Measurements from ENCODE around the gene ADH1B.
"Not testable (repeated sequence)": the region's sequence is repeated elsewhere in the genome, so short reads cannot be mapped to it uniquely, and the experiment has no call there.

ADH1B gene

GRCh38 chr4:99336553-99336952 is 15.4 kb upstream of the ADH1B start:
- ChIA-PET POLR2A (no interaction called here), CTCF (no interaction called here)
- TF ChIP-seq TARDBP (IDR thresholded peaks at IDR 0.05): no peak
- TF ChIP-seq FOXA1 (IDR thresholded peaks at IDR 0.05): no peak
- no peak for TF ChIP-seq HDGF (IDR thresholded peaks at IDR 0.05; ENCODE audit: borderline replicate concordance)
- TF ChIP-seq SUZ12 (IDR thresholded peaks at IDR 0.05): no peak
- no peak for TF ChIP-seq FOXM1 (IDR thresholded peaks at IDR 0.05; ENCODE audit: borderline replicate concordance)
- no peak for TF ChIP-seq ARNT (IDR thresholded peaks at IDR 0.05)
- TF ChIP-seq FOXK2 (IDR thresholded peaks at IDR 0.05): no peak
- no peak for TF ChIP-seq LEF1 (IDR thresholded peaks at IDR 0.05; ENCODE audit: borderline replicate concordance)
- TF ChIP-seq ZNF384 (IDR thresholded peaks at IDR 0.05): no peak
- DNase-seq (ENCODE audit: extremely low spot score): no peak

- TF ChIP-seq ZNF384 (IDR thresholded peaks at IDR 0.05) (no peak), CTBP1 (IDR thresholded peaks at IDR 0.05; ENCODE audit: borderline replicate concordance) (no peak), FOXA1 (IDR thresholded peaks at IDR 0.05) (no peak), PKNOX1 (IDR thresholded peaks at IDR 0.05) (no peak)
- ChIA-PET POLR2A (no interaction called here), CTCF (no interaction called here)
- no peak for DNase-seq (ENCODE audit: extremely low spot score)
Measured at GRCh38 chr4:99334880-99335279, 13.7 kb upstream of the ADH1B start.

- no peak for TF ChIP-seq FOXA1 (IDR thresholded peaks at IDR 0.05)
- TF ChIP-seq BHLHE40 (IDR thresholded peaks at IDR 0.05; ENCODE audit: borderline replicate concordance): no peak
- no peak for TF ChIP-seq ELF4 (IDR thresholded peaks at IDR 0.05)
- no peak for DNase-seq (ENCODE audit: extremely low spot score)
- CTCF ChIA-PET: no interaction called here
- POLR2A ChIA-PET: no interaction called here
Measured at GRCh38 chr4:99330648-99331047, 9.4 kb upstream of the ADH1B start.

- TF ChIP-seq PKNOX1 (IDR thresholded peaks at IDR 0.05) (no peak), HDGF (IDR thresholded peaks at IDR 0.05; ENCODE audit: borderline replicate concordance) (no peak), L3MBTL2 (conservative IDR thresholded peaks at IDR 0.05) (no peak), FOXM1 (IDR thresholded peaks at IDR 0.05; ENCODE audit: borderline replicate concordance) (no peak), TARDBP (IDR thresholded peaks at IDR 0.05) (no peak), LEF1 (IDR thresholded peaks at IDR 0.05; ENCODE audit: borderline replicate concordance) (no peak), SUZ12 (IDR thresholded peaks at IDR 0.05) (no peak)
- CTCF ChIA-PET: no interaction called here
- POLR2A ChIA-PET: no interaction called here
- DNase-seq (ENCODE audit: extremely low spot score): no peak
Measured at GRCh38 chr4:99329876-99330275, 8.7 kb upstream of the ADH1B start.

GRCh38 chr4:99324979-99325378 is 3.8 kb upstream of the ADH1B start:
- no peak for DNase-seq (ENCODE audit: extremely low spot score)
- CTCF ChIA-PET: no interaction called here
- POLR2A ChIA-PET: no interaction called here
- TF ChIP-seq SUZ12 (IDR thresholded peaks at IDR 0.05) (no peak), PKNOX1 (IDR thresholded peaks at IDR 0.05) (no peak), BHLHE40 (IDR thresholded peaks at IDR 0.05; ENCODE audit: borderline replicate concordance) (no peak), CTBP1 (IDR thresholded peaks at IDR 0.05; ENCODE audit: borderline replicate concordance) (no peak), ZNF384 (IDR thresholded peaks at IDR 0.05) (no peak), NFRKB (IDR thresholded peaks at IDR 0.05) (no peak), FOXK2 (IDR thresholded peaks at IDR 0.05) (no peak), LEF1 (IDR thresholded peaks at IDR 0.05; ENCODE audit: borderline replicate concordance) (no peak), HDGF (IDR thresholded peaks at IDR 0.05; ENCODE audit: borderline replicate concordance) (no peak), FOXA1 (IDR thresholded peaks at IDR 0.05) (no peak), TARDBP (IDR thresholded peaks at IDR 0.05) (no peak), FOXM1 (IDR thresholded peaks at IDR 0.05; ENCODE audit: borderline replicate concordance) (no peak), SP1 (IDR thresholded peaks at IDR 0.05) (no peak), ARNT (IDR thresholded peaks at IDR 0.05) (no peak), L3MBTL2 (conservative IDR thresholded peaks at IDR 0.05) (no peak), ELF4 (IDR thresholded peaks at IDR 0.05) (no peak)

GRCh38 chr4:99324361-99324760 is 3.2 kb upstream of the ADH1B start:
- no peak for TF ChIP-seq L3MBTL2 (conservative IDR thresholded peaks at IDR 0.05)
- POLR2A ChIA-PET: no interaction called here
- CTCF ChIA-PET: no interaction called here
- DNase-seq (ENCODE audit: extremely low spot score): no peak

GRCh38 chr4:99323756-99324155 is 2.6 kb upstream of the ADH1B start:
- no peak for DNase-seq (ENCODE audit: extremely low spot score)
- TF ChIP-seq ELF4 (IDR thresholded peaks at IDR 0.05) (no peak), CTBP1 (IDR thresholded peaks at IDR 0.05; ENCODE audit: borderline replicate concordance) (no peak), FOXA1 (IDR thresholded peaks at IDR 0.05) (no peak), NFRKB (IDR thresholded peaks at IDR 0.05) (no peak), FOXM1 (IDR thresholded peaks at IDR 0.05; ENCODE audit: borderline replicate concordance) (no peak), BHLHE40 (IDR thresholded peaks at IDR 0.05; ENCODE audit: borderline replicate concordance) (no peak), ARNT (IDR thresholded peaks at IDR 0.05) (no peak), TARDBP (IDR thresholded peaks at IDR 0.05) (no peak), L3MBTL2 (conservative IDR thresholded peaks at IDR 0.05) (no peak), SUZ12 (IDR thresholded peaks at IDR 0.05) (no peak), LEF1 (IDR thresholded peaks at IDR 0.05; ENCODE audit: borderline replicate concordance) (no peak), SP1 (IDR thresholded peaks at IDR 0.05) (no peak), PKNOX1 (IDR thresholded peaks at IDR 0.05) (no peak), ZNF384 (IDR thresholded peaks at IDR 0.05) (no peak), HDGF (IDR thresholded peaks at IDR 0.05; ENCODE audit: borderline replicate concordance) (no peak), FOXK2 (IDR thresholded peaks at IDR 0.05) (no peak)
- CTCF ChIA-PET: no interaction called here
- POLR2A ChIA-PET: no interaction called here

- DNase-seq (ENCODE audit: extremely low spot score); POLR2A ChIA-PET; CTCF ChIA-PET: not testable (repeated sequence)
Measured at GRCh38 chr4:99317811-99318210, 3.4 kb downstream of the ADH1B start.

Data from HEK293T (cell line).